Hepatocyte (in vitro differentiated cells): Measurements from ENCODE around the gene GALNTL6.

ENCODE experiments used
- CTCF ChIP-seq: fragments of 200-600 bp; sonication (generic); IDR thresholded peaks from 2 replicates; pipeline ENCODE4 v1.5.1; 2016; ENCODE audit warnings: antibody characterized with exemption, mild to moderate bottlenecking; ENCODE audit not compliant: poor library complexity
- EZH2 ChIP-seq: fragments of 200-600 bp; sonication (generic); IDR thresholded peaks from 2 replicates; pipeline ENCODE4 v1.6.1; 2016; ENCODE audit warnings: antibody characterized with exemption, mild to moderate bottlenecking, borderline replicate concordance
- EZH2phosphoT487 ChIP-seq: fragments of 200-600 bp; sonication (generic); IDR thresholded peaks from one replicate; pipeline ENCODE4 v1.6.1; 2018; ENCODE audit warnings: antibody characterized with exemption, mild to moderate bottlenecking, low read depth, moderate library complexity; ENCODE audit not compliant: unreplicated experiment, severe bottlenecking

GRCh38 chr4:172778583-172778982 lies 965.4 kb downstream of the GALNTL6 start:
- no peak for TF ChIP-seq CTCF
- TF ChIP-seq EZH2, result no peak
- TF ChIP-seq EZH2phosphoT487, result no peak
